PC-9 (cell line): ENCODE data around the gene KIAA0513. TPM values are rescaled to one million over a fixed set of nuclear protein-coding genes. Genes with fewer than 3 reads are reported as not detected.

Experiments
- BruUV-seq: library from RNA; stranded (reverse); fragments of 400-500 nt; replicated peaks from 2 replicates; lab custom pipeline; 2021; lab: Mats Ljungman, UMichigan
- CTCF ChIA-PET: fragments of 300-600 bp; sonication (Branson Sonifier 250); formaldehyde crosslinking; loops from one replicate; lab custom pipeline; 2022; ENCODE audit warnings: antibody characterized with exemption; lab: Charles Lee
- POLR2A ChIA-PET: fragments of 300-600 bp; sonication (Branson Sonifier 250); formaldehyde crosslinking; loops from one replicate; lab custom pipeline; 2022; ENCODE audit warnings: antibody characterized with exemption; ENCODE audit not compliant: unreplicated experiment; lab: Charles Lee
- DNase-seq, 2 experiments: peaks; one replicate each; pipeline versions ENCODE4 v3.0.0 to v3.0.0-alpha.2; 2015 to 2022; ENCODE audit warnings: mixed read lengths in 1 of 2
- H2AFZ ChIP-seq: fragments of 200-600 bp; sonication (generic); 2 replicates; pipeline ENCODE4 v1.8.1; 2017; ENCODE audit warnings: antibody characterized with exemption
- H3F3A ChIP-seq: fragments of 200-600 bp; sonication (generic); 2 replicates; pipeline ENCODE4 v1.8.1; 2017; ENCODE audit warnings: antibody characterized with exemption, mild to moderate bottlenecking, low read depth; ENCODE audit not compliant: insufficient read depth
- H3K27ac ChIP-seq: fragments of 200-600 bp; sonication (generic); 2 replicates; pipeline ENCODE4 v1.6.1; 2016; ENCODE audit warnings: mixed run types
- H3K27me3 ChIP-seq: fragments of 200-600 bp; sonication (generic); 2 replicates; pipeline ENCODE4 v1.6.1; 2016; ENCODE audit warnings: low read depth, mixed run types; ENCODE audit not compliant: insufficient read depth
- H3K36me3 ChIP-seq: fragments of 200-600 bp; sonication (generic); 2 replicates; pipeline ENCODE4 v1.6.1; 2016; ENCODE audit warnings: low read depth, mixed run types
- H3K4me1 ChIP-seq: fragments of 200-600 bp; sonication (generic); replicated peaks from 2 replicates; pipeline ENCODE4 v1.6.1; 2016; ENCODE audit warnings: mixed run types; ENCODE audit not compliant: insufficient read depth
- H3K4me2 ChIP-seq: fragments of 200-600 bp; sonication (generic); 2 replicates; pipeline ENCODE4 v1.6.1; 2017; ENCODE audit warnings: mixed run types
- H3K4me3 ChIP-seq: fragments of 200-600 bp; sonication (generic); 2 replicates; pipeline ENCODE4 v1.6.1; 2016; ENCODE audit warnings: mixed run types
- H3K79me2 ChIP-seq: fragments of 200-600 bp; sonication (generic); 2 replicates; pipeline ENCODE4 v1.6.1; 2017; ENCODE audit warnings: low read depth, mixed run types
- H3K9me2 ChIP-seq: fragments of 200-600 bp; sonication (generic); 2 replicates; pipeline ENCODE4 v1.8.1; 2017; ENCODE audit warnings: mild to moderate bottlenecking; ENCODE audit not compliant: insufficient read depth
- H3K9me3 ChIP-seq: fragments of 200-600 bp; sonication (generic); 2 replicates; pipeline ENCODE4 v1.8.1; 2016; ENCODE audit warnings: low read depth; ENCODE audit not compliant: insufficient read depth
- H4K20me1 ChIP-seq: fragments of 200-600 bp; sonication (generic); 2 replicates; pipeline ENCODE4 v1.8.1; 2017; ENCODE audit not compliant: insufficient read depth
- EZH2 ChIP-seq: fragments of 200-600 bp; sonication (generic); IDR thresholded peaks from 2 replicates; pipeline ENCODE4 v1.8.0; 2017; ENCODE audit warnings: antibody characterized with exemption, low read depth
- intact Hi-C: fragments of 100-400 bp; cut with micrococcal nuclease; formaldehyde crosslinking; loops from one replicate; pipeline ENCODE4 v1.10.0; 2022; ENCODE audit not compliant: unreplicated experiment
- total RNA-seq: library from RNA; stranded (reverse); gene quantifications from 2 replicates; pipeline ENCODE4 v1.2.3, GENCODE V29; 2021
- TF ChIP-seq, protein P1 (sequence below): fragments of 200-600 bp; sonication (generic); conservative IDR thresholded peaks from 2 replicates; pipeline ENCODE4 v1.6.1; 2017; ENCODE audit warnings: mixed run types, antibody characterized with exemption, mild to moderate bottlenecking, moderate library complexity

Gene KIAA0513
- total RNA-seq, 1 experiment from 2014 or later: 4.3 TPM

DNA sequence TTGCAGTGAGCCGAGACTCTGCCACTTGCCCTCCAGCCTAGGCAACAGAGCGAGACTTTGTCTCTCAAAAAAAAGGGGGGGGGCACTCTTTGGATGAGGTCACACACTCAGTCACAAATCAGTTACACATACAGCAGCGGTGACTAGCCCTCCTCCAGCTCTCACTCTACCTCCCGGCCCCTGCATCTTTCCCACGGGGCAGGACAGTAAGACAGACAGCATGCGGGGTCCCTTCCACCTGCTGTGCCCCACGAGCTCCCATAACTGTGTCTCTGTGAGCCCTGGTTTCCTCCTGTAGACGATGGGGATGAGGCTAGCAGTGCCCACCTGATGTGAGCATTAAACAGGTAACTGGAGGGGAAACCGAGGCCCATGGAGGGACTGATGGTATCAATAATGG lies 79.5 kb downstream of the KIAA0513 start:
- Histone ChIP-seq H3K36me3 (no peaks in the 10 kb centered on the region), H2AFZ (no peak overlapping the region), H3K4me3 (no peak overlapping the region), H3K9me3 (no peaks in the 10 kb centered on the region), H3K27ac (no peak overlapping the region), H4K20me1 (no peaks in the 10 kb centered on the region; the same call in 1 of the 2 replicates), H3F3A (no peaks in the 10 kb centered on the region), H3K27me3 (peaks cover 10% of the 10 kb centered on the region; the same call in 1 of the 2 replicates), H3K4me1 (no peaks in the 10 kb centered on the region), H3K9me2 (no peaks in the 10 kb centered on the region), H3K79me2 (no peaks in the 10 kb centered on the region), H3K4me2 (no peak overlapping the region)
- no TSS peak for BruUV-seq
- intact Hi-C loops: no loop called here
- DNase-seq: no peak
- CTCF ChIA-PET: interaction anchor here (0.7 kb wide), 1 partner anchor 443 kb away, joined by 6 read pairs; no protein-coding TSS in a partner anchor
- TF ChIP-seq EZH2: no peak
- TF ChIP-seq, protein P1, sequence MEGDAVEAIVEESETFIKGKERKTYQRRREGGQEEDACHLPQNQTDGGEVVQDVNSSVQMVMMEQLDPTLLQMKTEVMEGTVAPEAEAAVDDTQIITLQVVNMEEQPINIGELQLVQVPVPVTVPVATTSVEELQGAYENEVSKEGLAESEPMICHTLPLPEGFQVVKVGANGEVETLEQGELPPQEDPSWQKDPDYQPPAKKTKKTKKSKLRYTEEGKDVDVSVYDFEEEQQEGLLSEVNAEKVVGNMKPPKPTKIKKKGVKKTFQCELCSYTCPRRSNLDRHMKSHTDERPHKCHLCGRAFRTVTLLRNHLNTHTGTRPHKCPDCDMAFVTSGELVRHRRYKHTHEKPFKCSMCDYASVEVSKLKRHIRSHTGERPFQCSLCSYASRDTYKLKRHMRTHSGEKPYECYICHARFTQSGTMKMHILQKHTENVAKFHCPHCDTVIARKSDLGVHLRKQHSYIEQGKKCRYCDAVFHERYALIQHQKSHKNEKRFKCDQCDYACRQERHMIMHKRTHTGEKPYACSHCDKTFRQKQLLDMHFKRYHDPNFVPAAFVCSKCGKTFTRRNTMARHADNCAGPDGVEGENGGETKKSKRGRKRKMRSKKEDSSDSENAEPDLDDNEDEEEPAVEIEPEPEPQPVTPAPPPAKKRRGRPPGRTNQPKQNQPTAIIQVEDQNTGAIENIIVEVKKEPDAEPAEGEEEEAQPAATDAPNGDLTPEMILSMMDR: no peak
- POLR2A ChIA-PET: no interaction called here

- H3K4me1 ChIP-seq: no peaks in the 10 kb centered on the region
- no peak for TF ChIP-seq EZH2
- TF ChIP-seq, protein P1: no peak
- intact Hi-C loops: no loop called here
- no peaks in the 10 kb centered on the region; the same call in 1 of the 2 replicates for H4K20me1 ChIP-seq
- no peaks in the 10 kb centered on the region for H3K79me2 ChIP-seq
- H3K9me2 ChIP-seq: no peaks in the 10 kb centered on the region
- no peaks in the 10 kb centered on the region for H3K9me3 ChIP-seq
- no peaks in the 10 kb centered on the region for H3F3A ChIP-seq
- no peaks in the 10 kb centered on the region for H3K36me3 ChIP-seq
- H3K27me3 ChIP-seq: peaks cover 10% of the 10 kb centered on the region; the same call in 1 of the 2 replicates
- DNase-seq: no peak
- no peak overlapping the region for H3K4me3 ChIP-seq
- H3K27ac ChIP-seq: no peak overlapping the region
- no peak overlapping the region for H3K4me2 ChIP-seq
- no peak overlapping the region for H2AFZ ChIP-seq
- ChIA-PET CTCF (no interaction called here), POLR2A (no interaction called here)
- BruUV-seq: no TSS peak
These were observed 79.9 kb downstream of the KIAA0513 start for GRCh38 chr16:85107532-85107931.

- H4K20me1 ChIP-seq: no peaks in the 10 kb centered on the region; the same call in 1 of the 2 replicates
- no peaks in the 10 kb centered on the region for H3K9me2 ChIP-seq
- POLR2A ChIA-PET: no interaction called here
- no peaks in the 10 kb centered on the region for H3K36me3 ChIP-seq
- TF ChIP-seq EZH2: no peak
- TF ChIP-seq, protein P1: no peak
- no peaks in the 10 kb centered on the region for H3K9me3 ChIP-seq
- H3F3A ChIP-seq: no peaks in the 10 kb centered on the region
- no peak overlapping the region for H3K4me3 ChIP-seq
- CTCF ChIA-PET: no interaction called here
- no peaks in the 10 kb centered on the region for H3K79me2 ChIP-seq
- no peak overlapping the region for H3K27ac ChIP-seq
- no peak overlapping the region for H3K4me2 ChIP-seq
- intact Hi-C loops: loop anchor here (10.0 kb wide), 1 partner anchor 285 kb away; no protein-coding TSS in a partner anchor
- no peak for DNase-seq
- H3K4me1 ChIP-seq: no peaks in the 10 kb centered on the region
- H3K27me3 ChIP-seq: peaks cover 10% of the 10 kb centered on the region; the same call in 1 of the 2 replicates
- BruUV-seq: no TSS peak
- H2AFZ ChIP-seq: no peak overlapping the region
These were observed 82.5 kb downstream of the KIAA0513 start for GRCh38 chr16:85110105-85110504.
